ENCODE measurements around the gene SLC41A3.
A peak's percentile ranks its signal among the peaks of the same experiment; 100 is the strongest.
"Not testable (repeated sequence)": the region's sequence is repeated elsewhere in the genome, so short reads cannot be mapped to it uniquely, and the experiment has no call there.

The SLC41A3 gene

GRCh38 chr3:125975245-125976002 is 108.5 kb downstream of the SLC41A3 start:
- FAIRE-seq = not testable (repeated sequence)

- FAIRE-seq = peak; percentile 19
These were observed 111.7 kb downstream of the SLC41A3 start for GRCh38 chr3:125971997-125972944.

- FAIRE-seq = not testable (repeated sequence)
These were observed 115.0 kb downstream of the SLC41A3 start, which contains the start of gene ROPN1B for GRCh38 chr3:125968701-125969592. Gene ROPN1B, plus strand, starts transcription at chr3:125969178. Its CDS starts 2,877 bp downstream, at chr3:125972055.

GRCh38 chr3:125968121-125968520 is 115.8 kb downstream of the SLC41A3 start:
- FAIRE-seq = not testable (repeated sequence)

GRCh38 chr3:125967156-125967555 is 116.8 kb downstream of the SLC41A3 start:
- no peak for FAIRE-seq

- FAIRE-seq = no peak
These were observed 118.4 kb downstream of the SLC41A3 start for GRCh38 chr3:125965505-125965904.

- FAIRE-seq = not testable (repeated sequence)
These were observed 120.1 kb downstream of the SLC41A3 start for GRCh38 chr3:125963834-125964233.

GRCh38 chr3:125961289-125961589 is 122.7 kb downstream of the SLC41A3 start:
- no peak for FAIRE-seq

- no peak for FAIRE-seq
These were observed 123.3 kb downstream of the SLC41A3 start for GRCh38 chr3:125960456-125961288.

GRCh38 chr3:125960066-125960424 is 123.9 kb downstream of the SLC41A3 start:
- no peak for FAIRE-seq

- no peak for FAIRE-seq
These were observed 124.4 kb downstream of the SLC41A3 start for GRCh38 chr3:125959317-125960065.

- FAIRE-seq = no peak
These were observed 125.2 kb downstream of the SLC41A3 start for GRCh38 chr3:125958511-125959316.

- FAIRE-seq = no peak
These were observed 126.0 kb downstream of the SLC41A3 start for GRCh38 chr3:125957674-125958510.

GRCh38 chr3:125957020-125957419 is 126.9 kb downstream of the SLC41A3 start:
- not testable (repeated sequence) for FAIRE-seq
